ENCODE measurements around the gene KHDRBS2. TPM values are rescaled to one million over a fixed set of nuclear protein-coding genes. Genes with fewer than 3 reads are reported as not detected.

Gene KHDRBS2
- total and polyA plus RNA-seq, 2 of the 4 experiments (the other 2 are of a cell fraction): not detected

DNA sequence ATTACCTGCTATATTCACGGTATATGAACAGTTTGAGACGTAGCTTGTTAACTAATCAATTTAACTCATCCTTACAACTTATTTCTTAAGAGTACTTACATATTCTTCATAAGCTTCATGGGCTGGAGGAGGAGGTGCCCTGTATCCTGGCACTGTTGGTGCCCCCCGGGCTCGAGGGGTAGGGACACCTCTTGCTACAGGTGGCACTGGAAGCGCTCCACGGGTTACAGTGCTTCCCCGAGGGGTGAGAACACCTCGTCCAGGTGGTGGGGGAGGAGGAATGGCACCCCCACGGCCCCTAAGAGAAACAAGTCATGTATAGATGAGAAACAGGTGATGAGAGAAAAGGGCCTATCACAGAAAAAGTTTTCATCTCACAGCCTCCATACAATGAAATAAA, 391.5 kb downstream of the KHDRBS2 start:
- in situ Hi-C loops (cut with MboI; ENCODE audit: low sequenced_read_pairs): no loop called here

More for the DNA sequence above, 391.5 kb downstream of the KHDRBS2 start:
- WGBS, 2 experiments (ENCODE audit: extremely low coverage in 2 of 2, insufficient read length in 1 of 2): no CpG with 5 or more reads among the region's 9 CpGs
- no peak for TF ChIP-seq BHLHE40 (IDR thresholded peaks at IDR 0.05; ENCODE audit: low read depth, low read length)
- TF ChIP-seq RFX5 (IDR thresholded peaks at IDR 0.05; ENCODE audit: low read depth, low read length): no peak
- TF ChIP-seq CEBPB (IDR thresholded peaks at IDR 0.05; ENCODE audit: low read depth, low read length): no peak
- TF ChIP-seq, protein P1, sequence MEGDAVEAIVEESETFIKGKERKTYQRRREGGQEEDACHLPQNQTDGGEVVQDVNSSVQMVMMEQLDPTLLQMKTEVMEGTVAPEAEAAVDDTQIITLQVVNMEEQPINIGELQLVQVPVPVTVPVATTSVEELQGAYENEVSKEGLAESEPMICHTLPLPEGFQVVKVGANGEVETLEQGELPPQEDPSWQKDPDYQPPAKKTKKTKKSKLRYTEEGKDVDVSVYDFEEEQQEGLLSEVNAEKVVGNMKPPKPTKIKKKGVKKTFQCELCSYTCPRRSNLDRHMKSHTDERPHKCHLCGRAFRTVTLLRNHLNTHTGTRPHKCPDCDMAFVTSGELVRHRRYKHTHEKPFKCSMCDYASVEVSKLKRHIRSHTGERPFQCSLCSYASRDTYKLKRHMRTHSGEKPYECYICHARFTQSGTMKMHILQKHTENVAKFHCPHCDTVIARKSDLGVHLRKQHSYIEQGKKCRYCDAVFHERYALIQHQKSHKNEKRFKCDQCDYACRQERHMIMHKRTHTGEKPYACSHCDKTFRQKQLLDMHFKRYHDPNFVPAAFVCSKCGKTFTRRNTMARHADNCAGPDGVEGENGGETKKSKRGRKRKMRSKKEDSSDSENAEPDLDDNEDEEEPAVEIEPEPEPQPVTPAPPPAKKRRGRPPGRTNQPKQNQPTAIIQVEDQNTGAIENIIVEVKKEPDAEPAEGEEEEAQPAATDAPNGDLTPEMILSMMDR (conservative IDR thresholded peaks at IDR 0.05; ENCODE audit: low read depth, low read length): no peak
- TF ChIP-seq MXI1 (IDR thresholded peaks at IDR 0.05; ENCODE audit: borderline replicate concordance, low read depth, low read length): no peak
- TF ChIP-seq NFE2L2 (IDR thresholded peaks at IDR 0.05; ENCODE audit: low read depth, low read length): no peak
- no peak for TF ChIP-seq MAZ (IDR thresholded peaks at IDR 0.05; ENCODE audit: borderline replicate concordance, low read depth, low read length)
- no peak for TF ChIP-seq RAD21 (IDR thresholded peaks at IDR 0.05; ENCODE audit: low read length)
- no peak for TF ChIP-seq FOS (IDR thresholded peaks at IDR 0.05; ENCODE audit: low read depth, low read length)
- TF ChIP-seq, protein P2, sequence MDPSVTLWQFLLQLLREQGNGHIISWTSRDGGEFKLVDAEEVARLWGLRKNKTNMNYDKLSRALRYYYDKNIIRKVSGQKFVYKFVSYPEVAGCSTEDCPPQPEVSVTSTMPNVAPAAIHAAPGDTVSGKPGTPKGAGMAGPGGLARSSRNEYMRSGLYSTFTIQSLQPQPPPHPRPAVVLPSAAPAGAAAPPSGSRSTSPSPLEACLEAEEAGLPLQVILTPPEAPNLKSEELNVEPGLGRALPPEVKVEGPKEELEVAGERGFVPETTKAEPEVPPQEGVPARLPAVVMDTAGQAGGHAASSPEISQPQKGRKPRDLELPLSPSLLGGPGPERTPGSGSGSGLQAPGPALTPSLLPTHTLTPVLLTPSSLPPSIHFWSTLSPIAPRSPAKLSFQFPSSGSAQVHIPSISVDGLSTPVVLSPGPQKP (IDR thresholded peaks at IDR 0.05; ENCODE audit: borderline replicate concordance, low read depth, low read length): no peak
- TF ChIP-seq, protein P3, sequence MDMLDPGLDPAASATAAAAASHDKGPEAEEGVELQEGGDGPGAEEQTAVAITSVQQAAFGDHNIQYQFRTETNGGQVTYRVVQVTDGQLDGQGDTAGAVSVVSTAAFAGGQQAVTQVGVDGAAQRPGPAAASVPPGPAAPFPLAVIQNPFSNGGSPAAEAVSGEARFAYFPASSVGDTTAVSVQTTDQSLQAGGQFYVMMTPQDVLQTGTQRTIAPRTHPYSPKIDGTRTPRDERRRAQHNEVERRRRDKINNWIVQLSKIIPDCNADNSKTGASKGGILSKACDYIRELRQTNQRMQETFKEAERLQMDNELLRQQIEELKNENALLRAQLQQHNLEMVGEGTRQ (IDR thresholded peaks at IDR 0.05; ENCODE audit: low read depth, low read length): no peak
- no peak for TF ChIP-seq MAFK (IDR thresholded peaks at IDR 0.05; ENCODE audit: low read depth, low read length)
- no peak for TF ChIP-seq SMC3 (IDR thresholded peaks at IDR 0.05; ENCODE audit: low read depth, low read length)
- TF ChIP-seq POLR2A (IDR thresholded peaks at IDR 0.05; ENCODE audit: low read depth, low read length): no peak
- no peak for TF ChIP-seq RCOR1 (IDR thresholded peaks at IDR 0.05; ENCODE audit: insufficient replicate concordance, low read length)
- TF ChIP-seq CHD1 (IDR thresholded peaks at IDR 0.05; ENCODE audit: low read depth, low read length): no peak
- H3K36me3 ChIP-seq (ENCODE audit: control insufficient read depth, insufficient read depth, low read length): no peaks in the 10 kb centered on the region
- H4K5ac ChIP-seq (ENCODE audit: low read depth, low read length): no peak overlapping the region
- no peak overlapping the region for H2BK120ac ChIP-seq (ENCODE audit: low read depth, low read length)
- dilution Hi-C loops (cut with HindIII; ENCODE audit: low sequenced_read_pairs, unreplicated experiment): no loop called here
- intact Hi-C loops (cut with micrococcal nuclease): no loop called here
- CTCF ChIA-PET: no interaction called here
- no peak overlapping the region for H2AK9ac ChIP-seq (replicated peaks; ENCODE audit: low read depth, low read length, poor library complexity)
- no peak overlapping the region for H4K8ac ChIP-seq (ENCODE audit: low read depth in 2 of 2, low read length in 2 of 2)
- no peak for DNase-seq
- no peaks in the 10 kb centered on the region for H3K9me1 ChIP-seq (ENCODE audit: insufficient read depth, low read length)
- H2BK20ac ChIP-seq (ENCODE audit: low read depth, low read length): no peak overlapping the region
- no peaks in the 10 kb centered on the region for H3K27me3 ChIP-seq (ENCODE audit: control insufficient read depth, insufficient read depth, low read length)
- no peak for ATAC-seq (ENCODE audit: low read depth)
- no peaks in the 10 kb centered on the region for H3K79me1 ChIP-seq (ENCODE audit: low read depth in 1 of 2, low read length in 2 of 2)
- H2BK5ac ChIP-seq (ENCODE audit: low read depth, low read length, poor library complexity, severe bottlenecking): no peak overlapping the region
- H3K56ac ChIP-seq (ENCODE audit: extremely low read depth, insufficient read depth, low read length): no peak overlapping the region
- H4K20me1 ChIP-seq (ENCODE audit: insufficient read depth, low read length): no peaks in the 10 kb centered on the region
- H3K14ac ChIP-seq (replicated peaks; ENCODE audit: low read depth, low read length): no peak overlapping the region
- H3K4me3 ChIP-seq (ENCODE audit: insufficient read depth, low read depth, low read length): no peak overlapping the region
- POLR2A ChIA-PET (ENCODE audit: unreplicated experiment): no interaction called here
- no peak overlapping the region for H3K9ac ChIP-seq (ENCODE audit: low read depth, low read length)
- no peak overlapping the region for H3K4ac ChIP-seq (ENCODE audit: low read depth, low read length)
- no peak overlapping the region for H2AFZ ChIP-seq (replicated peaks; ENCODE audit: low read length, poor library complexity)
- no peak overlapping the region for H3K27ac ChIP-seq (ENCODE audit: insufficient read depth, low read length)
- H4K91ac ChIP-seq (ENCODE audit: insufficient read depth, low read depth, low read length): no peak overlapping the region
- no peaks in the 10 kb centered on the region for H3K4me1 ChIP-seq (ENCODE audit: control insufficient read depth, insufficient read depth, low read length)
- H2BK15ac ChIP-seq (ENCODE audit: low read depth, low read length): no peak overlapping the region
- no TSS peak for BruUV-seq (replicated peaks)
- H2AK5ac ChIP-seq (ENCODE audit: low read depth, low read length): no peak overlapping the region
- no peak overlapping the region for H3K4me2 ChIP-seq (ENCODE audit: low read depth, low read length)
- no peak overlapping the region for H3K18ac ChIP-seq (ENCODE audit: low read depth, low read length)
- H3K9me3 ChIP-seq (ENCODE audit: control insufficient read depth, insufficient read depth, low read length): no peaks in the 10 kb centered on the region
- no peak overlapping the region for H3K23ac ChIP-seq (ENCODE audit: low read depth, low read length)

Data from IMR-90 (cell line).